Neural cell (in vitro differentiated cells): ENCODE results near the gene LDB3.

Source experiments
- CTCF ChIP-seq: fragments of 450-650 bp; IDR thresholded peaks from 2 replicates; pipeline ENCODE4 v1.5.1; 2014; ENCODE audit warnings: antibody characterized with exemption, mild to moderate bottlenecking, moderate library complexity; ENCODE audit not compliant: poor library complexity, severe bottlenecking
- EP300 ChIP-seq: fragments of 450-650 bp; conservative IDR thresholded peaks from 2 replicates; pipeline ENCODE4 v1.6.1; 2014; ENCODE audit warnings: antibody characterized with exemption, mild to moderate bottlenecking, moderate library complexity; ENCODE audit not compliant: poor library complexity, severe bottlenecking
- EZH2 ChIP-seq: fragments of 200-600, 300-800 bp; shearing (Covaris generic), sonication (generic); IDR thresholded peaks from 2 replicates; pipeline ENCODE4 v1.6.1; 2014; ENCODE audit warnings: antibody characterized with exemption, low read length, borderline replicate concordance, mild to moderate bottlenecking; ENCODE audit not compliant: insufficient read depth, poor library complexity, severe bottlenecking
- POLR2AphosphoS5 ChIP-seq: IDR thresholded peaks from 2 replicates; pipeline ENCODE4 v1.6.1; 2012
- RAD21 ChIP-seq: fragments of 450-650 bp; conservative IDR thresholded peaks from 2 replicates; pipeline ENCODE4 v1.6.1; 2014; ENCODE audit warnings: antibody characterized with exemption, mild to moderate bottlenecking, moderate library complexity

- TF ChIP-seq CTCF: no peak
- no peak for TF ChIP-seq POLR2AphosphoS5
- no peak for TF ChIP-seq EP300
- no peak for TF ChIP-seq RAD21
- no peak for TF ChIP-seq EZH2
Measured at GRCh38 chr10:86642499-86642898, 25.8 kb upstream of the LDB3 start.
